Astrocyte (in vitro differentiated cells and primary cell): ENCODE measurements around the gene ACVR2B. TPM values are rescaled to one million over a fixed set of nuclear protein-coding genes. Genes with fewer than 3 reads are reported as not detected.

ENCODE experiments used
- DNase-seq: peaks from one replicate; pipeline ENCODE4 v3.0.0-alpha.2; 2010; ENCODE audit warnings: low read depth
- FAIRE-seq: peaks from 2 replicates; lab custom pipeline; 2011; peaks lifted over from hg19 to GRCh38; lab: Jason Lieb, UNC
- H2AFZ ChIP-seq: 2 replicates; pipeline ENCODE4 v1.6.0; 2012; ENCODE audit warnings: low read depth, low read length, inconsistent platforms
- H3K27ac ChIP-seq: 2 replicates; pipeline ENCODE4 v1.5.1; 2011; ENCODE audit warnings: low read depth, low read length, inconsistent platforms
- H3K27me3 ChIP-seq: 2 replicates; pipeline ENCODE4 v1.6.0; 2011; ENCODE audit warnings: low read length, inconsistent platforms; ENCODE audit not compliant: insufficient read depth
- H3K36me3 ChIP-seq: 2 replicates; pipeline ENCODE4 v1.5.1; 2011; ENCODE audit warnings: low read length, inconsistent platforms; ENCODE audit not compliant: insufficient read depth
- H3K4me1 ChIP-seq: 2 replicates; pipeline ENCODE4 v1.5.1; 2011; ENCODE audit warnings: low read length, inconsistent platforms; ENCODE audit not compliant: insufficient read depth
- H3K4me2 ChIP-seq: 2 replicates; pipeline ENCODE4 v1.6.0; 2012; ENCODE audit warnings: low read length, inconsistent platforms
- H3K4me3 ChIP-seq: 2 replicates; pipeline ENCODE4 v1.5.1; 2011; ENCODE audit warnings: low read depth, mild to moderate bottlenecking, low read length, inconsistent platforms; ENCODE audit not compliant: insufficient read depth
- H3K79me2 ChIP-seq: 2 replicates; pipeline ENCODE4 v1.6.0; 2012; ENCODE audit warnings: mild to moderate bottlenecking, low read length, inconsistent platforms; ENCODE audit not compliant: insufficient read depth
- H3K9ac ChIP-seq: 2 replicates; pipeline ENCODE4 v1.6.0; 2012; ENCODE audit warnings: mild to moderate bottlenecking, low read length, inconsistent platforms
- H3K9me3 ChIP-seq: 2 replicates; pipeline ENCODE4 v1.5.1; 2012; ENCODE audit warnings: low read depth, mild to moderate bottlenecking, low read length, inconsistent platforms; ENCODE audit not compliant: insufficient read depth
- H4K20me1 ChIP-seq: 2 replicates; pipeline ENCODE4 v1.6.0; 2012; ENCODE audit warnings: low read length, inconsistent platforms; ENCODE audit not compliant: insufficient read depth
- H3K27ac Mint-ChIP-seq: one replicate; pipeline ENCODE4 v1.8.0; 2021; ENCODE audit warnings: mild to moderate bottlenecking, mixed read lengths; ENCODE audit not compliant: unreplicated experiment
- H3K27me3 Mint-ChIP-seq: one replicate; pipeline ENCODE4 v1.8.0; 2021; ENCODE audit warnings: low read depth, mixed read lengths; ENCODE audit not compliant: unreplicated experiment
- H3K36me3 Mint-ChIP-seq: one replicate; pipeline ENCODE4 v1.8.0; 2021; ENCODE audit warnings: low read depth, mixed read lengths; ENCODE audit not compliant: unreplicated experiment
- H3K4me1 Mint-ChIP-seq: one replicate; pipeline ENCODE4 v1.8.0; 2021; ENCODE audit warnings: low read depth, mixed read lengths; ENCODE audit not compliant: unreplicated experiment
- H3K4me3 Mint-ChIP-seq: one replicate; pipeline ENCODE4 v1.8.0; 2021; ENCODE audit warnings: mild to moderate bottlenecking, moderate library complexity, mixed read lengths; ENCODE audit not compliant: unreplicated experiment
- H3K9me3 Mint-ChIP-seq: one replicate; pipeline ENCODE4 v1.8.0; 2021; ENCODE audit warnings: mild to moderate bottlenecking, mixed read lengths; ENCODE audit not compliant: unreplicated experiment
- CTCF ChIP-seq: IDR thresholded peaks from 2 replicates; pipeline ENCODE4 v1.5.1; 2011; ENCODE audit warnings: low read depth, mild to moderate bottlenecking, inconsistent platforms, low read length, moderate library complexity; ENCODE audit not compliant: insufficient read depth
- EZH2 ChIP-seq: IDR thresholded peaks from 2 replicates; pipeline ENCODE4 v1.6.1; 2012; ENCODE audit warnings: mild to moderate bottlenecking, low read length, inconsistent platforms; ENCODE audit not compliant: insufficient read depth
- total RNA-seq: library from RNA; stranded (reverse); gene quantifications from 2 replicates; pipeline ENCODE4 v1.2.1, GENCODE V29; 2021

Gene ACVR2B
- total RNA-seq, 1 donor from 2014 or later, result 14.7 TPM

- Histone ChIP-seq H3K27ac (no peak overlapping the region), H3K36me3 (no peaks in the 10 kb centered on the region), H3K4me3 (no peak overlapping the region), H2AFZ (no peak overlapping the region), H3K9ac (no peak overlapping the region), H3K79me2 (peaks cover 26% of the 10 kb centered on the region), H3K4me2 (no peak overlapping the region), H3K27me3 (no peaks in the 10 kb centered on the region), H3K4me1 (no peaks in the 10 kb centered on the region), H3K9me3 (no peaks in the 10 kb centered on the region), H4K20me1 (peaks cover 52% of the 10 kb centered on the region)
- Mint-ChIP-seq H3K4me3 (no peak overlapping the region), H3K27me3 (no peaks in the 10 kb centered on the region), H3K27ac (no peak overlapping the region), H3K4me1 (peaks cover 1% of the 10 kb centered on the region), H3K9me3 (no peaks in the 10 kb centered on the region), H3K36me3 (no peaks in the 10 kb centered on the region)
- DNase-seq (no peak), FAIRE-seq (no peak)
- TF ChIP-seq CTCF (no peak), EZH2 (no peak)
Measured at GRCh38 chr3:38460377-38461270, 6.9 kb downstream of the ACVR2B start.

- H3K4me3 ChIP-seq, result no peak overlapping the region
- no peak for FAIRE-seq
- peaks cover 2% of the 10 kb centered on the region for H3K36me3 Mint-ChIP-seq
- H2AFZ ChIP-seq, result no peak overlapping the region
- H3K9ac ChIP-seq, result no peak overlapping the region
- no peak overlapping the region for H3K4me2 ChIP-seq
- no peak overlapping the region for H3K4me3 Mint-ChIP-seq
- peaks cover 7% of the 10 kb centered on the region for H3K79me2 ChIP-seq
- H3K27me3 Mint-ChIP-seq, result no peaks in the 10 kb centered on the region
- H3K36me3 ChIP-seq, result no peaks in the 10 kb centered on the region
- no peak for DNase-seq
- no peaks in the 10 kb centered on the region for H3K27me3 ChIP-seq
- no peak overlapping the region for H3K27ac ChIP-seq
- peaks cover 1% of the 10 kb centered on the region for H3K4me1 Mint-ChIP-seq
- no peaks in the 10 kb centered on the region for H3K9me3 ChIP-seq
- H4K20me1 ChIP-seq, result peaks cover 21% of the 10 kb centered on the region
- no peaks in the 10 kb centered on the region for H3K4me1 ChIP-seq
- peaks cover 7% of the 10 kb centered on the region for H3K9me3 Mint-ChIP-seq
- no peak overlapping the region for H3K27ac Mint-ChIP-seq
- TF ChIP-seq EZH2, result no peak
- no peak for TF ChIP-seq CTCF
Measured at GRCh38 chr3:38465588-38466154, 12.0 kb downstream of the ACVR2B start.

- Histone ChIP-seq H3K4me3 (no peak overlapping the region), H3K27ac (no peak overlapping the region), H3K9me3 (no peaks in the 10 kb centered on the region), H3K36me3 (no peaks in the 10 kb centered on the region), H3K4me1 (no peaks in the 10 kb centered on the region), H2AFZ (no peak overlapping the region), H3K79me2 (no peaks in the 10 kb centered on the region), H3K4me2 (no peak overlapping the region), H3K9ac (no peak overlapping the region), H4K20me1 (peaks cover 20% of the 10 kb centered on the region), H3K27me3 (no peaks in the 10 kb centered on the region)
- H3K36me3 Mint-ChIP-seq, result peaks cover 2% of the 10 kb centered on the region
- H3K4me1 Mint-ChIP-seq, result peaks cover 10% of the 10 kb centered on the region
- H3K4me3 Mint-ChIP-seq, result no peak overlapping the region
- DNase-seq, result no peak
- no peak for FAIRE-seq
- TF ChIP-seq EZH2 (no peak), CTCF (no peak)
- no peak overlapping the region for H3K27ac Mint-ChIP-seq
- peaks cover 10% of the 10 kb centered on the region for H3K9me3 Mint-ChIP-seq
- H3K27me3 Mint-ChIP-seq, result no peaks in the 10 kb centered on the region
Measured at GRCh38 chr3:38468765-38469164, 15.1 kb downstream of the ACVR2B start.
